ENCODE data around the gene STPG4.

DNA sequence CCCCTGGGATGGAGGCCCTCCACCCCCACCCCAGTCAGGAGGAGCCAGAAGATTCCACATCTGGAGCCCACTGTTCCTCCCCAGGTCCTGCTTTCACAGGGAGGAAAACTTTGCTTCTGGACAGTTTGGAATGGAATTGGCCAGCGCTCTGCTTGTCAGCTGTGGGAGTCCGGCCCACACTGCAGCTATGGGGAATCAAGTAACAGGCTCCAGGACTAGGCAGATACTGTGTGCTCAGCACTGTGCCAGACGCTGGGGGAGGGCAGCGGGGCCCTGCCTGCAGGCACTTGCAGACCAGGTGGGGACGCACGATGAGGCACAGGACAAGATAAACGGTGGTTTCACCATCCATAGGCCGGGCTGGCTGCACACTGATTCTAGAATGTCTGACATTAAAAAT is 114.0 kb downstream of the STPG4 start:
- TF ChIP-seq ZFHX2 (tag by site-specific recombination; conservative IDR thresholded peaks at IDR 0.05) (no peak), ZNF112 (tag by site-specific recombination; IDR thresholded peaks at IDR 0.05) (no peak), ZBTB21 (tag by site-specific recombination; IDR thresholded peaks at IDR 0.05) (no peak), TCF7L2 (IDR thresholded peaks at IDR 0.05; ENCODE audit: borderline replicate concordance, low read depth, low read length) (no peak), ZNF174 (tag by site-specific recombination; IDR thresholded peaks at IDR 0.05) (no peak), ZNF529 (tag by site-specific recombination; IDR thresholded peaks at IDR 0.05; ENCODE audit: insufficient replicate concordance) (no peak), ZNF23 (tag by site-specific recombination; IDR thresholded peaks at IDR 0.05; ENCODE audit: borderline replicate concordance) (no peak)
- TF ChIP-seq, protein P1, sequence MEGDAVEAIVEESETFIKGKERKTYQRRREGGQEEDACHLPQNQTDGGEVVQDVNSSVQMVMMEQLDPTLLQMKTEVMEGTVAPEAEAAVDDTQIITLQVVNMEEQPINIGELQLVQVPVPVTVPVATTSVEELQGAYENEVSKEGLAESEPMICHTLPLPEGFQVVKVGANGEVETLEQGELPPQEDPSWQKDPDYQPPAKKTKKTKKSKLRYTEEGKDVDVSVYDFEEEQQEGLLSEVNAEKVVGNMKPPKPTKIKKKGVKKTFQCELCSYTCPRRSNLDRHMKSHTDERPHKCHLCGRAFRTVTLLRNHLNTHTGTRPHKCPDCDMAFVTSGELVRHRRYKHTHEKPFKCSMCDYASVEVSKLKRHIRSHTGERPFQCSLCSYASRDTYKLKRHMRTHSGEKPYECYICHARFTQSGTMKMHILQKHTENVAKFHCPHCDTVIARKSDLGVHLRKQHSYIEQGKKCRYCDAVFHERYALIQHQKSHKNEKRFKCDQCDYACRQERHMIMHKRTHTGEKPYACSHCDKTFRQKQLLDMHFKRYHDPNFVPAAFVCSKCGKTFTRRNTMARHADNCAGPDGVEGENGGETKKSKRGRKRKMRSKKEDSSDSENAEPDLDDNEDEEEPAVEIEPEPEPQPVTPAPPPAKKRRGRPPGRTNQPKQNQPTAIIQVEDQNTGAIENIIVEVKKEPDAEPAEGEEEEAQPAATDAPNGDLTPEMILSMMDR (tag by site-specific recombination; IDR thresholded peaks at IDR 0.05), result no peak

All from HEK293 (cell line).